GM12873 (cell line): ENCODE data around the gene CCDC88C.

ENCODE experiments used
- TF ChIP-seq, protein P1 (sequence below): IDR thresholded peaks from 2 replicates; pipeline ENCODE4 v1.5.1; 2012; ENCODE audit warnings: low read depth, mild to moderate bottlenecking, moderate library complexity, low read length, control low read depth; ENCODE audit not compliant: insufficient read depth; ENCODE audit errors: missing control alignments

CCDC88C gene

DNA sequence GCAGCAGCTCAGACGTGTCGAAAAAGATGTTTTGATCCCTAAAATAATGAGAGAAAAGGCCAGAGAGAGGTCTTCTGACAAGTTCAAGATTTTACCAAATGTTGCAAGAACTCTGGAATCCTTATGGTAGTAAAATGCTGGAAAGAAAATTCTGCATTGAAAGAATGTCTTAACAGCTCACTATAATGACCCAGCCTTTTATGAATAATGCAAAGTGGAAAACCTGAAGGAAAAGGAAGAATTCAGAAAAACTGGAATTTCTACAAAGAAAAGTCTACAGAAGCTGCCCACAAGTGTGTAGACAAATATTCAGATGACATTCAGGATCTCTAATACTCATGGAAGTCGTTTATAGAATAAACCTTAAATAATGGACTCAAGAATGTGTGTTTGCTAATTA lies 1.8 kb upstream of the CCDC88C start:
- TF ChIP-seq, protein P1, sequence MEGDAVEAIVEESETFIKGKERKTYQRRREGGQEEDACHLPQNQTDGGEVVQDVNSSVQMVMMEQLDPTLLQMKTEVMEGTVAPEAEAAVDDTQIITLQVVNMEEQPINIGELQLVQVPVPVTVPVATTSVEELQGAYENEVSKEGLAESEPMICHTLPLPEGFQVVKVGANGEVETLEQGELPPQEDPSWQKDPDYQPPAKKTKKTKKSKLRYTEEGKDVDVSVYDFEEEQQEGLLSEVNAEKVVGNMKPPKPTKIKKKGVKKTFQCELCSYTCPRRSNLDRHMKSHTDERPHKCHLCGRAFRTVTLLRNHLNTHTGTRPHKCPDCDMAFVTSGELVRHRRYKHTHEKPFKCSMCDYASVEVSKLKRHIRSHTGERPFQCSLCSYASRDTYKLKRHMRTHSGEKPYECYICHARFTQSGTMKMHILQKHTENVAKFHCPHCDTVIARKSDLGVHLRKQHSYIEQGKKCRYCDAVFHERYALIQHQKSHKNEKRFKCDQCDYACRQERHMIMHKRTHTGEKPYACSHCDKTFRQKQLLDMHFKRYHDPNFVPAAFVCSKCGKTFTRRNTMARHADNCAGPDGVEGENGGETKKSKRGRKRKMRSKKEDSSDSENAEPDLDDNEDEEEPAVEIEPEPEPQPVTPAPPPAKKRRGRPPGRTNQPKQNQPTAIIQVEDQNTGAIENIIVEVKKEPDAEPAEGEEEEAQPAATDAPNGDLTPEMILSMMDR: no peak

DNA sequence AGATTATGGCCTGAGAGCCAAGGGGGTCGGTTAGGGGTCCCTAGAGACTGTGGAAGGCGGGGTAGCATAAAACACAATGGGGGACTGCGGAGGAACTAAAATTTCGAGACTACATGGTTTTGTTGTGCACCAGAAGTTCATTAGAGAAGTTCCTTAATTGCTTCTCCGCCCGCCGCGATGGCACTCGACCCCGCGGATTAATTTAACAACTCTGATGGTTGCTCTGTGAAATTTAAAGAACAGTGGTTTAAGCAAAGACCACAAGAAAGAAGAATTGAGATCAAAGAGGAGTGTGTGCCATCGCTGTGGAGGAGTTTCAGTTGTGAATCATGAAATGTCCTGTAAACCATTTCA lies 1.4 kb upstream of the CCDC88C start:
- TF ChIP-seq, protein P1: no peak

DNA sequence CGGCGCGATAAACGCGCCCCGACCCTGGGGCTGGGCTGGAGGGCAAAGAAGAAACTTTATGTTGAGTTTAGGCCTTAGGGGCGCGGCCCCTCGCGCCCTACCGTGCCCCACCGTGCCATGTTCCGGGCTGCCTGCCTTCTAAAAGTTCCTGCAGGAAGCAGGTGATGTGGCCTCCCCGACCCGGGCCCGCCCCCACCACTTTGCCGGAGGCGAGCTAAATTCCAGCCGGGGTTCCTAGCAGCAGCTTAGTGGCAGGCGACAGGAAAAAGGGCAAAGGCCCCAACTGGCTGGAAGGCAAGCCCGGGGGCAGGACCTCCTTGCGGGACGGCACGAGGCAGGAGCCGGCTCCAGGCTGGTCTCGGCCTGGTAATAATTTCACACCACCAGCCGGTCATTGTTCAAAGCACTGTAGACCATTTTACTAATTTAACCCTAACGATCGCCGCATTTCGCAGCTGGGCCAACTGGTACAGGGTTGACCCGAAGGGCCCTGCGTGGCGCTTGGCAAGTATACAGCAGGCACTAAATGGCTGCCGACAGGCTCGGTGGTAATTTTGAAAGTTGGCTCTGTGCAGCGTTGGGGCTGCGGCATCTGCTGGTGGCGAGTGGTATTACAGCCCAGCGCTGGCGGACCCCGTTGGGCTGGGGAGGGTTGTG lies 895 bp upstream of the CCDC88C start:
- TF ChIP-seq, protein P1: peak; percentile 98

DNA sequence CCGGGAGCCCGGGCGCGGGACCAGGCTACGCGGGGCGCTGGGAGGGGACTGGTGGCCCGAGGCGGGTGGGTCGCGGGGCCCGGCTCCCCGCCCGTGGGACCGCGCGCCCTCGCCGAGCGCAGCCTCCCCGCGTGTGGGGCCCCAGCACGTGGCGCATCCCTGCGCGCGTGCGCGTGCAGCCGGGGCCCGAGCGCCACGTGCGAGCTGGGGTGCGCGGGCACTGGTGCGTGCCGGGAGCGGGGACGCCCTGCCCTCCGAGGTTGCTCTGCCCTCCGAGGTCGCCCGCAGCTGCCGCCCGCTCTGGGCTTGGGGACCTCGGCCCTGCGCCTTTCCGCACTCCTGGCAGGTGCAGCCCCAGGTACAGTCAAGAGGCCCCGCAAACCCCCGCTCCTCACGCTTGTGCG lies 365 bp upstream of the CCDC88C start:
- TF ChIP-seq, protein P1: no peak

DNA sequence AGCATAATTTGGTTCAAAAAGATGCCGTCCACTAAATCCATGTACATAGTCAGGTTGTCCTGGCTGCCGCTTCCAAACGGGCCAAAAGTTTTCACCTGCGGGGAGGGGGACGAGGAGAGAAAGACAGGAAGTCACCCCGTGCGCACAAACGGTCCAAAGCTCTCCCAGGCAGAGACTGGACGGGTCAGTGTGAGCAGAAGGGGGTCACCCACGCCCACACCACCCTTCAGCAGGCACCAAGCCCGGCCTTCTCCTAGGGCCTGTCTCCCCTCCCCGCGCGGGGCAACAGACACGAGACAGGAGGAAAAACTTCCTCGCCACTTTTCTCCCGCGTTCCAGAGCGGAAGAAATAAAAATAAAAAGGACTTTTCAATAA lies 888 bp downstream of the CCDC88C start:
- TF ChIP-seq, protein P1: no peak

DNA sequence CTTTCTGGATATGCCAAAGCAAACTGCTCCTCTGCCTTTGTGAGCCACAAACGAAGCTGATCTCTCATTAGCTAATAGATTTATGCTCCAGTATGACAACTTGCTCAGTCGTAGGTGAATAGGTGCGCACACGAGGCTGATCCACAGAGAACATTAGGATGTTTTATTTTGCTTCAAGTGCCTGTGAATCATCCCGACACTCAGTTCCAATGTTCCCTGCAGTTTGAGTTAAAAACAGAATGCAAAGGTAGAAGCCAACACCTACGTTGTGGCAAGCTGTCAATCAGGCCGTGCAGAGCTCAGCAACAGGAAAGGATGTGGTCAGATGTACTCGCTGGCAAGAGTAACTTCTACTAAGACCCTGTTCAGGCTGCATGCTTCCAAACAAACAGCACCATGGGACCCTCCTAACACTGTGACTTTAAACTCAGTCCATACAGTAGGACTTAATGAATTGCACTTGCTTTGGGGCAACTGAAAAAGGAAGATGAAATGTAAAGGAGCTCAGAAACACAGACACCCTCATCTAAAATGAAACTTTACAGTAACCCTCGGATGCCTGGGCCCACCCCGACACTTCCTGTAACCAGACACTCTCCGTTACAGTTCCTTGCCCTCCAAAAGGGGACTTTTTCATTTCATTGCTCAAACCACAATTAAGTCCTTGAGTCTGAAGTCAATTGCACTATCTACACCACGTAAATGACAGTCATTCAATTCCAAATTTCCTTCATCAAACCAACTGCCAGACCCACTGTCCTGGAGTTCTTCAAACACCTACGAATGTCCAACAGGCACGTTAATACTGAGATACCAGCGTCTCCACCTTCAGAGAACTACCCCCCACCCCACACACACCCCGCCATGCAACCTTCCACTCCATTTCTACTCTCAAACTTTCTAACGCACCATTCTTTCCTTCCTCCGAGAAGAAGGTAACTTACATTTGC lies 1.6 kb downstream of the CCDC88C start:
- TF ChIP-seq, protein P1: no peak

DNA sequence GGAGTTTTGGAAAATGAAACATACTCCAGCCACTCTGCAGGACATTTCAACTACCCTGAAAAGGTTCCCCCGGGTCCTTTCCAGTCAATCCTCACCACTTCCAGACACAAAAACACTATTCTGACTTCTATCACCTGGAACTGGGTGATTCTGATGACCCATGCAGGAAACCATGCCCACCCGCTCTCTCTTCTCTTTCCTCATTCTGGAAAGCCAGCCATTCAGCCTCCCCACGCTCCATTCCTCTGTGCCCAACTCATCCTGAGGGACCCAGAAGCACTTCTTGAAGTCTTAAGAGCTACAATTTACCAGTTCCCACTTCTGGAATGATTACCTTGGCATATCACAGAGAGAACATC lies 3.2 kb downstream of the CCDC88C start:
- TF ChIP-seq, protein P1: no peak
